H1 (cell line): ENCODE results near the gene NUDT9. TPM values are rescaled to one million over a fixed set of nuclear protein-coding genes. Genes with fewer than 3 reads are reported as not detected.
"Not testable (repeated sequence)": the region's sequence is repeated elsewhere in the genome, so short reads cannot be mapped to it uniquely, and the experiment has no call there.

Source experiments
- CTCF ChIA-PET: fragments of 300-600 bp; sonication (Branson Sonifier 250); formaldehyde crosslinking; loops from one replicate; lab custom pipeline; 2021; ENCODE audit not compliant: partially characterized antibody; lab: Charles Lee
- POLR2A ChIA-PET: fragments of 300-600 bp; sonication (Branson Sonifier 250); formaldehyde crosslinking; loops from one replicate; lab custom pipeline; 2021; ENCODE audit warnings: inconsistent platforms; ENCODE audit not compliant: partially characterized antibody; lab: Charles Lee
- DNase-seq, 2 experiments: peaks; one replicate each; pipeline versions ENCODE4 v3.0.0 to v3.0.0-alpha.2; 2010 to 2022; ENCODE audit warnings: low spot score in 2 of 2, low read depth in 1 of 2, mixed read lengths in 1 of 2
- FAIRE-seq: peaks from 2 replicates; lab custom pipeline; 2011; peaks lifted over from hg19 to GRCh38; lab: Jason Lieb, UNC
- H2AFZ ChIP-seq: 2 replicates; pipeline ENCODE4 v1.8.1; 2012; ENCODE audit warnings: low read length, inconsistent platforms
- H2AK5ac ChIP-seq: 2 replicates; pipeline ENCODE4 v1.6.1; 2013; ENCODE audit warnings: low read depth, low read length
- H2BK120ac ChIP-seq: replicated peaks from 2 replicates; pipeline ENCODE3; 2013; ENCODE audit warnings: low read depth, low read length, inconsistent platforms
- H2BK12ac ChIP-seq: 2 replicates; pipeline ENCODE4 v1.6.1; 2013; ENCODE audit warnings: low read depth, low read length
- H2BK15ac ChIP-seq: 2 replicates; pipeline ENCODE4 v1.6.1; 2013; ENCODE audit warnings: low read length
- H2BK20ac ChIP-seq: 2 replicates; pipeline ENCODE4 v1.6.1; 2013; ENCODE audit warnings: low read length
- H2BK5ac ChIP-seq: 2 replicates; pipeline ENCODE4 v1.6.1; 2013; ENCODE audit warnings: low read depth, low read length
- H3K14ac ChIP-seq: 2 replicates; pipeline ENCODE4 v1.6.1; 2013; ENCODE audit warnings: inconsistent platforms; ENCODE audit not compliant: insufficient read length
- H3K18ac ChIP-seq: 2 replicates; pipeline ENCODE4 v1.6.1; 2013; ENCODE audit warnings: low read length; ENCODE audit errors: extremely low read depth
- H3K23ac ChIP-seq: 2 replicates; pipeline ENCODE4 v1.6.1; 2013; ENCODE audit warnings: inconsistent platforms; ENCODE audit not compliant: insufficient read length
- H3K23me2 ChIP-seq: 2 replicates; pipeline ENCODE4 v1.6.1; 2013; ENCODE audit warnings: low read depth, low read length
- H3K27ac ChIP-seq: 2 replicates; pipeline ENCODE4 v1.6.1; 2011; ENCODE audit warnings: low read depth, low read length, inconsistent platforms
- H3K27me3 ChIP-seq, 4 experiments: replicated peaks in 1 of 4; 1 replicate in 1 of 4; 2 replicates in 3 of 4; pipeline versions ENCODE4 v1.6.1 to v1.8.1; 2011 to 2013; ENCODE audit warnings: low read length in 3 of 4, mild to moderate bottlenecking in 3 of 4, inconsistent platforms in 2 of 4, mixed read lengths in 2 of 4, moderate library complexity in 1 of 4; ENCODE audit not compliant: control insufficient read depth in 3 of 4, insufficient read depth in 3 of 4; ENCODE audit errors: extremely low read depth in 1 of 4
- H3K36me3 ChIP-seq, 4 experiments: 2 replicates each; pipeline versions ENCODE4 v1.6.1 to v1.8.1; 2011 to 2013; ENCODE audit warnings: mild to moderate bottlenecking in 4 of 4, low read length in 3 of 4, moderate library complexity in 2 of 4, control low read depth in 1 of 4, inconsistent platforms in 1 of 4; ENCODE audit not compliant: insufficient read depth in 4 of 4, control insufficient read depth in 2 of 4
- H3K4ac ChIP-seq: replicated peaks from 2 replicates; pipeline ENCODE3; 2013; ENCODE audit warnings: low read length, low read depth, mixed read lengths, inconsistent platforms; ENCODE audit not compliant: insufficient read length
- H3K4me1 ChIP-seq, 4 experiments: replicated peaks in 1 of 4; 1 replicate in 1 of 4; 2 replicates in 3 of 4; pipeline versions ENCODE4 v1.6.1 to v1.8.1; 2011 to 2013; ENCODE audit warnings: low read length in 3 of 4, inconsistent platforms in 2 of 4, mixed read lengths in 1 of 4; ENCODE audit not compliant: insufficient read depth in 4 of 4, control insufficient read depth in 3 of 4
- H3K4me2 ChIP-seq, 2 experiments: 2 replicates each; pipeline versions ENCODE4 v1.6.1 to v1.8.1; 2011 to 2013; ENCODE audit warnings: low read depth in 2 of 2, low read length in 2 of 2, control low read depth in 1 of 2, inconsistent platforms in 1 of 2, mild to moderate bottlenecking in 1 of 2; ENCODE audit not compliant: insufficient read depth in 1 of 2
- H3K4me3 ChIP-seq, 4 experiments: fragments of 200-600, 300-600 bp in 1 of 4; sonication (generic), shearing (Covaris generic), sonication (Bioruptor Twin) in 1 of 4; 2 replicates each; pipeline versions ENCODE4 v1.5.1 to v1.8.1; 2011 to 2016; ENCODE audit warnings: low read length in 4 of 4, low read depth in 3 of 4, control low read depth in 2 of 4, inconsistent platforms in 2 of 4, mild to moderate bottlenecking in 2 of 4, mixed read lengths in 1 of 4, moderate library complexity in 1 of 4; ENCODE audit not compliant: insufficient read depth in 2 of 4; ENCODE audit errors: extremely low read depth in 1 of 4
- H3K56ac ChIP-seq: replicated peaks from 2 replicates; pipeline ENCODE3; 2013; ENCODE audit warnings: low read depth, mild to moderate bottlenecking, mixed read lengths, low read length, inconsistent platforms; ENCODE audit not compliant: insufficient read length
- H3K79me1 ChIP-seq: 2 replicates; pipeline ENCODE4 v1.6.1; 2013; ENCODE audit warnings: low read depth, low read length, control low read depth
- H3K79me2 ChIP-seq, 2 experiments: 2 replicates each; pipeline versions ENCODE4 v1.6.1 to v1.8.1; 2012 to 2013; ENCODE audit warnings: low read length in 2 of 2, mild to moderate bottlenecking in 2 of 2, inconsistent platforms in 1 of 2; ENCODE audit not compliant: insufficient read depth in 2 of 2, control insufficient read depth in 1 of 2
- H3K9ac ChIP-seq, 4 experiments: replicated peaks in 1 of 4; 1 replicate in 1 of 4; 2 replicates in 3 of 4; pipeline versions ENCODE4 v1.6.1 to v1.8.1; 2011 to 2013; ENCODE audit warnings: low read depth in 3 of 4, low read length in 3 of 4, control low read depth in 2 of 4, mild to moderate bottlenecking in 2 of 4, moderate library complexity in 2 of 4, inconsistent platforms in 1 of 4; ENCODE audit errors: extremely low read depth in 1 of 4
- H3K9me3 ChIP-seq, 2 experiments: 2 replicates each; pipeline versions ENCODE4 v1.6.1 to v1.8.1; 2012 to 2013; ENCODE audit warnings: mild to moderate bottlenecking in 2 of 2, moderate library complexity in 2 of 2, control low read depth in 1 of 2, inconsistent platforms in 1 of 2, low read depth in 1 of 2, low read length in 1 of 2, mixed read lengths in 1 of 2; ENCODE audit not compliant: insufficient read depth in 2 of 2
- H4K20me1 ChIP-seq, 2 experiments: replicated peaks in 1 of 2; 2 replicates each; pipeline versions ENCODE3 to v1.8.1; 2011 to 2013; ENCODE audit warnings: inconsistent platforms in 2 of 2, low read length in 2 of 2, mild to moderate bottlenecking in 1 of 2; ENCODE audit not compliant: insufficient read depth in 2 of 2, control insufficient read depth in 1 of 2
- H4K5ac ChIP-seq: 2 replicates; pipeline ENCODE4 v1.6.1; 2013; ENCODE audit warnings: low read length, low read depth, mixed read lengths, inconsistent platforms; ENCODE audit not compliant: insufficient read length
- H4K8ac ChIP-seq: 2 replicates; pipeline ENCODE4 v1.8.0; 2013; ENCODE audit warnings: mild to moderate bottlenecking, moderate library complexity, low read length, inconsistent platforms; ENCODE audit not compliant: insufficient read depth; ENCODE audit errors: extremely low read depth
- H4K91ac ChIP-seq: replicated peaks from 2 replicates; pipeline ENCODE3; 2013; ENCODE audit warnings: low read length, mixed read lengths, inconsistent platforms; ENCODE audit not compliant: insufficient read length
- YY1 ChIP-seq: IDR thresholded peaks from 2 replicates; pipeline ENCODE4 v1.6.1; 2011; ENCODE audit warnings: low read depth, mild to moderate bottlenecking, low read length
- WGBS, 2 experiments: shearing (Covaris generic) in 1 of 2; methylation state at CpG; one replicate each; pipeline versions ENCODE4 v1.1.6 to v1.1.7; 2013 to 2015; ENCODE audit warnings: low lambda C conversion rate in 2 of 2, mixed read lengths in 2 of 2, inconsistent platforms in 1 of 2, low coverage in 1 of 2, missing lambda C conversion rate in 1 of 2; ENCODE audit not compliant: insufficient replicate concordance in 2 of 2, insufficient coverage in 1 of 2, insufficient read length in 1 of 2; ENCODE audit errors: extremely low coverage in 1 of 2, missing lambda C conversion rate in 1 of 2; 5-methylcytosine and 5-hydroxymethylcytosine counted together
- polyA plus RNA-seq, 7 experiments: library from polyadenylated mRNA; depleted of rRNA in 3 of 7; stranded (reverse) in 5 of 7; unstranded in 2 of 7; fragments of >200 nt in 5 of 7; fragments of 200-250 nt in 2 of 7; gene quantifications; 1 replicate in 5 of 7; 2 replicates in 1 of 7; 4 replicates in 1 of 7; pipeline versions ENCODE4 v1.2.1 to v1.2.3, GENCODE V29; 2011 to 2013; ENCODE audit warnings: missing spikeins in 2 of 7, mixed read lengths in 2 of 7
- total RNA-seq: library from RNA; stranded (reverse); fragmentation: NEBNext Ultra II Directional; extraction: Animal tissue kit (Norgen Biotek cat#: 25700); gene quantifications from 2 replicates; pipeline ENCODE4 v1.2.1, GENCODE V29; 2021

NUDT9 gene
- total and polyA plus RNA-seq, 2 of the 8 experiments (the other 6 are each of a cell fraction or from before 2014, with no cell fraction given), result 13.2 to 27.6 TPM

DNA sequence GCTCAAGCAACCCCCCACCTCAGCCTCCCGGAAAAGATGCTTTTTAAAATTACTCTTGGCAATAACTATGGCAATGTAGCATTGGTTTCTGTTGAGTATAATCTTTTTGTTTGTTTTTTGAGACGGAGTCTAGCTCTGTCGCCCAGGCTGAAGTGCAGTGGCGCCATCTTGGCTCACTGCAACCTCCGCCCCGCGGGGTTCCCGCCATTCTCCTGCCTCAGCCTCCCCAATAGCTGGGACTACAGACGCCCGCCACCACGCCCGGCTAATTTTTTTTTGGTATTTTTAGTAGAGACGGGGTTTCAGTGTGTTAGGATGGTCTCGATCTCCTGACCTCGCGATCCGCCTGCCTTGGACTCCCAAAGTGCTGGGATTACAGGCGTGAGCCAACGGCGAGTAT is 32.3 kb upstream of the NUDT9 start:
- ChIA-PET POLR2A (interaction anchor here (1.1 to 1.6 kb wide), 2 partner anchors 10 to 32 kb away, joined by 3 to 7 read pairs; partner anchors contain the start of gene NUDT9), CTCF (interaction anchor here (0.6 to 2.1 kb wide), 7 partner anchors 8 to 160 kb away, joined by 3 to 7 read pairs (median 4); no protein-coding TSS in a partner anchor)
- not testable (repeated sequence) for H3K27ac ChIP-seq, H2BK20ac ChIP-seq, DNase-seq, H3K56ac ChIP-seq, H3K9ac ChIP-seq, H2BK12ac ChIP-seq, H3K79me2 ChIP-seq, H3K14ac ChIP-seq, H2BK15ac ChIP-seq, H3K4me1 ChIP-seq, H3K79me1 ChIP-seq, H3K27me3 ChIP-seq, H4K8ac ChIP-seq, H3K36me3 ChIP-seq, H3K23me2 ChIP-seq, H2BK5ac ChIP-seq, H4K5ac ChIP-seq, H2AK5ac ChIP-seq, H2BK120ac ChIP-seq, H3K4ac ChIP-seq, FAIRE-seq, H4K91ac ChIP-seq, H3K9me3 ChIP-seq, H3K18ac ChIP-seq, H3K23ac ChIP-seq, H4K20me1 ChIP-seq
- 93% methylated on average over 20 of the region's 20 CpGs; no CpG with 5 or more reads in 1 of the 2 experiments for WGBS, 2 experiments
- Histone ChIP-seq H3K4me2 (peak overlapping the region; percentile 65 to 69), H3K4me3 (peak overlapping the region in 1 of 4 experiments; percentile 78; a peak in 2 of 8 replicates), H2AFZ (0 out of 2 replicates have a peak overlapping the region, but pooled peaks have one; percentile 97)
- 0 out of 2 replicates have a peak, but pooled peaks have one; percentile 10 for TF ChIP-seq YY1
